Thyroid gland (tissue), 4 donors: ENCODE measurements around the gene FRS3.

Experiments used
- CTCF ChIP-seq, 6 experiments: fragments of 200-600 bp in 3 of 6; fragments of 450-650 bp in 3 of 6; sonication (generic) in 3 of 6; IDR thresholded peaks; one replicate each; pipeline ENCODE4 v1.5.1; 2016 to 2019; ENCODE audit warnings: antibody characterized with exemption in 6 of 6, mild to moderate bottlenecking in 2 of 6, inconsistent platforms in 1 of 6, moderate library complexity in 1 of 6
- POLR2A ChIP-seq, 2 donors: fragments of 450-650 bp; IDR thresholded peaks; one replicate each; pipeline ENCODE4 v1.6.1; 2017; ENCODE audit warnings: antibody characterized with exemption in 2 of 2, mild to moderate bottlenecking in 2 of 2, moderate library complexity in 1 of 2

DNA sequence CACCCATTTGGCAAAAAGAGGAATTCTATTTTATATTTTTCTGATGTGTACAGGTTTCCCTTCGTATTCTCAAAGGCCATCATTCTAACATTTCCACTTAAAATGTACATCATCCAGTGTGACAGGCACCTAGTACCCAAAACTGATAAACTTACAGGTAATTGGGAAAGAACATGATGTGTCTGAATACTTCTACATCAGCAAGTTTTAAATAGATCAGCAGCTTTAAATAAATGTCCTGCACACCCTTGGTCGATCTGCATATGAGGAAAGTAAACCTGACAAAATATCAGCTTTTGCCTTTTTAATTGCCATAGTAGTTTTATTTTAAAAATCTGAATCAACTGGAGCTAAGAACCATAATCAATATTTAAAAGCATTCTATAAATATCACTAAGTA, 34.3 kb upstream of the FRS3 start:
- no peak for TF ChIP-seq CTCF (IDR thresholded peaks at IDR 0.05)
- TF ChIP-seq POLR2A (IDR thresholded peaks at IDR 0.05) = no peak
